Pancreas (tissue), 10 donors: Measurements from ENCODE around the gene HIVEP2. TPM values are rescaled to one million over a fixed set of nuclear protein-coding genes. Genes with fewer than 3 reads are reported as not detected.

Experiments used
- ATAC-seq, 4 donors: fragments of 200-7000 bp; cut with Tn5 transposase; one replicate each; pipeline versions ENCODE4 v1.8.0 to v1.9.1; 2020; ENCODE audit warnings: mild to moderate bottlenecking in 4 of 4, moderate library complexity in 4 of 4
- DNase-seq, 6 donors: peaks; one replicate each; pipeline ENCODE4 v3.0.0-alpha.2; 2020
- FAIRE-seq: peaks from 2 replicates; lab custom pipeline; 2012; peaks lifted over from hg19 to GRCh38; lab: Jason Lieb, UNC
- H3K27ac ChIP-seq, 4 donors: fragments of 200-600 bp; sonication (generic); 1 replicate in 3 of 4; 2 replicates in 1 of 4; pipeline versions ENCODE4 v1.5.0 to v1.8.0; 2020
- H3K27me3 ChIP-seq, 4 donors: fragments of 200-600 bp; one replicate each; pipeline ENCODE4 v1.8.0; 2021
- H3K36me3 ChIP-seq, 3 donors: fragments of 200-600 bp; sonication (generic) in 1 of 3; one replicate each; pipeline versions ENCODE4 v1.5.0 to v1.8.0; 2020 to 2021
- H3K4me1 ChIP-seq, 3 donors: fragments of 200-600 bp; one replicate each; pipeline ENCODE4 v1.8.0; 2021
- H3K4me3 ChIP-seq, 4 donors: fragments of 200-600 bp; sonication (generic) in 2 of 4; one replicate each; pipeline versions ENCODE4 v1.5.0 to v1.8.0; 2020 to 2021
- H3K9me3 ChIP-seq, 4 donors: fragments of 200-600 bp; one replicate each; pipeline ENCODE4 v1.8.0; 2021
- CTCF ChIP-seq, 4 donors: fragments of 200-600 bp; sonication (generic) in 3 of 4; IDR thresholded peaks; one replicate each; pipeline versions ENCODE4 v1.5.0 to v1.8.0; 2021; ENCODE audit warnings: antibody characterized with exemption in 4 of 4
- WGBS, 2 donors: extraction: QIAGEN DNeasy Blood & Tissue Kit; methylation state at CpG; one replicate each; pipeline ENCODE4 v1.1.7; 2013; 5-methylcytosine and 5-hydroxymethylcytosine counted together
- intact Hi-C, 3 donors: fragments of 100-400 bp; cut with DNase I; formaldehyde crosslinking; loops; one replicate each; pipeline versions ENCODE4 v1.11.1 to v1.14.2; 2022
- polyA plus RNA-seq, 2 donors: library from polyadenylated mRNA; stranded (reverse); fragments of 200-250 nt; gene quantifications; one replicate each; pipeline ENCODE4 v1.2.3, GENCODE V29; 2013
- total RNA-seq, 6 donors: library from RNA; stranded (reverse); fragmentation: NEBNext Ultra II Directional in 4 of 6; extraction: Animal tissue kit (Norgen Biotek cat#: 25700) in 4 of 6; gene quantifications; one replicate each; pipeline versions ENCODE4 v1.2.1 to v1.2.4, GENCODE V29; 2021 to 2023
- donor health status: healthy with polysubstance abuse.
- donor health status: DM: no; HTN: no; CAD: no; lungs with moderate emphysema.
- donor health status: DM: no; HTN: no; CAD: no.
- donor health status: control.
- donor health status: control.
- donor health status: Bipolar disorder and iron deficiency.
- donor health status: DM: yes; HTN: yes; CAD: no.
- donor health status: DM: no; HTN: no; CAD: no.
- donor health status: DM: no; HTN: no; CAD: no.
- donor health status: DM: yes; HTN: yes; CAD: no.

HIVEP2 gene
- total and polyA plus RNA-seq, 8 donors = 3.8 to 14.0 (median 8.6) TPM

GRCh38 chr6:142855893-142856623 lies 88.9 kb downstream of the HIVEP2 start:
- 70 to 74% methylated on average over 5 of the region's 5 CpGs for WGBS, 2 donors
- DNase-seq (no peak), ATAC-seq (peak in 1 of 4 donors; percentile 32), FAIRE-seq (no peak)
- H3K4me1 ChIP-seq = peaks cover 6 to 25% (median 16%) of the 10 kb centered on the region in 3 donors
- H3K4me3 ChIP-seq = no peak overlapping the region
- intact Hi-C loops = no loop called here
- H3K9me3 ChIP-seq = no peaks in the 10 kb centered on the region
- H3K27me3 ChIP-seq = no peaks in the 10 kb centered on the region
- TF ChIP-seq CTCF (IDR thresholded peaks at IDR 0.05) = no peak
- no peak overlapping the region for H3K27ac ChIP-seq
- H3K36me3 ChIP-seq = no peaks in the 10 kb centered on the region

GRCh38 chr6:142854589-142855488 lies 90.1 kb downstream of the HIVEP2 start:
- no peaks in the 10 kb centered on the region for H3K9me3 ChIP-seq
- TF ChIP-seq CTCF (IDR thresholded peaks at IDR 0.05) = no peak
- ATAC-seq (no peak), FAIRE-seq (no peak), DNase-seq (no peak)
- WGBS, 2 donors = 88 to 94% methylated on average over 12 of the region's 12 CpGs
- H3K27me3 ChIP-seq = no peaks in the 10 kb centered on the region
- H3K27ac ChIP-seq = no peak overlapping the region
- peaks cover 6 to 36% (median 21%) of the 10 kb centered on the region in 3 donors for H3K4me1 ChIP-seq
- intact Hi-C loops = no loop called here
- no peak overlapping the region for H3K4me3 ChIP-seq
- H3K36me3 ChIP-seq = no peaks in the 10 kb centered on the region

- H3K27ac ChIP-seq = peak overlapping the region in 2 of 4 donors; percentile 6 to 45
- peaks cover 6 to 36% (median 21%) of the 10 kb centered on the region in 3 donors for H3K4me1 ChIP-seq
- no peak overlapping the region for H3K4me3 ChIP-seq
- DNase-seq = no peak
- H3K9me3 ChIP-seq = no peaks in the 10 kb centered on the region
- H3K27me3 ChIP-seq = no peaks in the 10 kb centered on the region
- no peak for FAIRE-seq
- TF ChIP-seq CTCF (IDR thresholded peaks at IDR 0.05) = no peak
- peak in 3 of 4 donors; percentile 33 to 59 (median 45) for ATAC-seq
- no peaks in the 10 kb centered on the region for H3K36me3 ChIP-seq
- WGBS, 2 donors = 82 to 84% methylated on average over 6 of the region's 6 CpGs
- intact Hi-C loops = no loop called here
Observed at GRCh38 chr6:142853244-142854180, 91.5 kb downstream of the HIVEP2 start.

GRCh38 chr6:142851601-142852000 lies 93.4 kb downstream of the HIVEP2 start:
- intact Hi-C loops = no loop called here
- Histone ChIP-seq H3K27ac (peak overlapping the region in 1 of 4 donors; percentile 24), H3K4me3 (no peak overlapping the region), H3K27me3 (no peaks in the 10 kb centered on the region), H3K9me3 (no peaks in the 10 kb centered on the region), H3K36me3 (no peaks in the 10 kb centered on the region), H3K4me1 (peaks cover 9 to 37% (median 21%) of the 10 kb centered on the region in 3 donors)
- peak in 2 of 4 donors; percentile 19 to 25 for ATAC-seq
- no peak for FAIRE-seq
- 9 to 10% methylated on average over 2 of the region's 2 CpGs for WGBS, 2 donors
- DNase-seq = no peak
- TF ChIP-seq CTCF (IDR thresholded peaks at IDR 0.05) = no peak
